HG03103 (cell line): Measurements from ENCODE around the gene SPSB2.
"Not testable (repeated sequence)": the region's sequence is repeated elsewhere in the genome, so short reads cannot be mapped to it uniquely, and the experiment has no call there.

ENCODE experiments used
- ATAC-seq: cut with Tn5 transposase; IDR thresholded peaks from one replicate; pipeline ENCODE4 v1.9.1; 2021; ENCODE audit warnings: low read depth; ENCODE audit not compliant: unreplicated experiment

Gene SPSB2

DNA sequence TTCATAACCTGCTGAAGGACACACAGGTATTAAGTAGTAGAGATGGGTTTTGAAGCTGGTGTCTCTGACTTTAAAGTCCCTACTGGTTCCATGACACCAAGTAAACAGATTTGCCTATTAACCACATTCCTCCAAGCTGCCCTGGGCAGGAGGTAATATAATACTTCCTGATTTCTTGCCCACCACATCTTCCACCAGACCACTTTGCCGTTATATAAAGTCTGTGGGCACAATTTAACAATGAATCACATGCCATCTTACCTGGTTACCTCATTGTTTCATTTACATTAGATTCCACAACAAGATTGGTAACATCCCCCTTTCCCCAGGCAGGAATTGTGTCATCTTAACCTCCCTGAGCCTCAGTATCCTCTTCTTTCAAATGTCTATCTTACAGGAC lies 30.6 kb upstream of the SPSB2 start:
- no peak for ATAC-seq

GRCh38 chr12:6902448-6902847 lies 29.3 kb upstream of the SPSB2 start:
- no peak for ATAC-seq

DNA sequence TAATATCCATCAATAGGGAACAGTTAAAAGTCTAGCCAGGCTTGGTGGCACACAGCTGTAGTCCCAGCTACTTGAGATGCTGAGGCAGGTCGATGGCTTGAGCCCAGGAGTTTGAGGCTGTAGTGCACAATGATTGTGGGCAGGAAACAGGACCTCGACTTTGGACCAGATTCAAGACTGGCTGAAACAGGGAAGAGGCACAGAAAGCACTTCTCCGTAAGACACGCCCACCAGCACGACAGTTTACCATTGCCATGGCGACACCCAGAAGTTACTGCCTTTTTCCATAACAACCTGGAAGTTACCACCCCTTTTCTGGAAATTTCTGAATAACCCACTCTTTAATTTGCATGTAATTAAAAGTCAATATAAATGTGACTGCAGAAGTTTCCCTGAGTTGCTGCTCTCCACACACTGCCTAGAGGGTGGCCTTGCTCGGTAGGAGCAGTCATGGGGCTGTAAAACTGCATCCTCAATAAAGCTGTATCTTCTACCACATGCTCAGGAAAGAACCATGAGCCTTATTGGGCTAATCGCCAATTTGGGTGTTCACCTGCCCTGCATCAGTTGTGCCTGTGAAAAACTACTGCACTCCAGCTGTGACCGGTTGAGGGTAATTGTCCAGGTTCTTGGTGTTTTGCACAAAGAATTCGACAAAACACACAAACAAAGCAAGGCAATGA lies 26.9 kb upstream of the SPSB2 start:
- no peak for ATAC-seq

DNA sequence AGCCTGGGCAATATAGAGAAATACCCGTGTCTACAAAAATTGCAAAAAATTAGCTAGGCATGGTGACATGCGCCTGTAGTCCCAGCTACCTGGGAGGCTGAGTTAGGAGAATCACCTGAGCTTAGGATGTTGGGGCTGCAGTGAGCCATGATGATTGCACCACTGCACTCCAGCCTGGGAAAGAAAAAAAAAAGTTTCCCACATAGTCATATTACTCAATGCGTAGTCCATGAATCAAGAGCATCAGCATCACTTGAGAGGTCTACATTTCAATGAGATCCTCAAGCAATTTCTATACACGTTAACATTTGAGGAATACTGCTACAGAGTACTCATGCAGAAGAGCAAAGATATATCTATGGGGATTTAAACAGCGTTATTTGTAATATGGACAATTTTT lies 26.3 kb upstream of the SPSB2 start:
- ATAC-seq = no peak

DNA sequence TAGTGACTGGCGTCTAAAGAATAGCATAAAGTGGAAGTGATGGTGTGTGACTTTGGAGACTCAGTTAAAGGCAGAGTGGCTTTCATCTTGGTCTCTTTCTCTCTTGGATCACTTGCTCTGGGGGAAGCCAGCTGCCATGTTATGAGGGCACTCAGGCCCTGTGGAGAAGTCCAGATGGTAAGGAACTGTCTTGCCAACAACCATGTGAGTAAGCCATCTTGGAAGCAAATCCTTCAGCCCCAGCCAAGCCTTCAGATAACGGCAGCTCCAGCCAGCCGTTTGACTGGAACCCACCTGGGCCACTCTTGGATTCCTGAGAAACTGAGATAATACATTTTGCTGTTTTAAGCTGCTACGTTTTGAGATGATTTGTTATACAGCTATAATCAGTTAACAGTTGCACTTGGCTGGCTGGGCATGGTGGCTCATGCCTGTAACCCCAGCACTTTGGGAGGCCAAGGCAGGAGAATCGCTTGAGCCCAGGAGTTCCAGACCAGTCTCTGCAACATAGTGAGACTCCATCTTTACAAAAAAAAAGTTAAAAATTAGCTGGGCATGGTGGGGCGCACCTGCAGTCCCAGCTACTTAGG lies 23.8 kb upstream of the SPSB2 start:
- no peak for ATAC-seq

DNA sequence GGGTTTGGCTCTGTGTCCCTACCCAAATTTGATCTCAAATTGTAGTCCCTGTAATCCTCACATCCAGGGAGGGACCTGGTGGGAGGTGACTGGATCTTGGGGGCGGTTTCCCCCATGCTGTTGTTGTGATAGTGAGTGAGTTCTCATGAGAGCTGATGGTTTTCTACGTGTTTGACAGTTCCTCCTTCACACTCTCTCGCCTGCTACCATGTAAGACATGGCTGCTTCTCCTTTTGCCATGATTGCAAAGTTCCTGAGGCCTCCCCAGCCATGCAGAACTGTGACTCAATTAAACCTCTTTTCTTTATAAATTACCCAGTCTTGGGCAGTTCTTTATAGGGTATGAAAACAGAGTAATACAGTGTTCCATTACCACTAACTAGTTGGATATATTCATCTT lies 21.2 kb upstream of the SPSB2 start:
- ATAC-seq = no peak

DNA sequence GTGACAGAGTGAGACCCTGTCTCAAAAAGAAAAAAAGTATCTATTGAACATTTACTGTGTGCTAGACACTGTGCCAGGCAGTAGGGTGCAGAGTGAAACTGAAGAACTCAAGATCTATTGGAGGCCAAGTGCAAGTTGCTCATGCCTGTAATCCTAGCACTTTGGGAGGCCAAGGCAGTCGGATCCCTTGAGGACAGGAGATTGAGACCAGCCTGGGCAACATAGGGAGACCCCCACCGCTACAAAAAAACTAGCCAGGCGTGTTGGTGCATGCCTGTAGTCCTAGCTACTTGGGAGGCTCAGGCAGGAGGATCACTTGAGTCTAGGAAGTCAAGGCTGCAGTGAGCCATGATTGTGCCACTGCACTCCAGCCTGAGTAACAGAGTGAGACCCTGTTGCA lies 19.6 kb upstream of the SPSB2 start:
- ATAC-seq = not testable (repeated sequence)

DNA sequence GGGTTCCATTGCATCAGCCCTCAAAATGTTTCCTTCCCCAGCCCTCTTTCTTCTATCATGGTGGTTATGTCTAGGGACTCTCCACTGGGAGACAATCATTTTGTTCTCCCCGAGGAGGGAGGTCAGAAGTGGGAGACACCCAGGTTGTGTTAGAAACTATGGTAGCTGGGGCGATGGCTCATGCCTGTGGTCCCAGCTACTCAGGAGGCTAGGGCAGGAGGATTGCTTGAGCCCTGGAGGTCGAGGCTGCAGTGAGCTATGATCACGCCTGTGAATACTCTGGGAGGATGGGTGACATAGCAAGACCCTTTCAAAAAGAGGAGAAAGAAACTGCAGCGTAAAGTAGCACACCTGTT lies 18.5 kb upstream of the SPSB2 start:
- no peak for ATAC-seq

DNA sequence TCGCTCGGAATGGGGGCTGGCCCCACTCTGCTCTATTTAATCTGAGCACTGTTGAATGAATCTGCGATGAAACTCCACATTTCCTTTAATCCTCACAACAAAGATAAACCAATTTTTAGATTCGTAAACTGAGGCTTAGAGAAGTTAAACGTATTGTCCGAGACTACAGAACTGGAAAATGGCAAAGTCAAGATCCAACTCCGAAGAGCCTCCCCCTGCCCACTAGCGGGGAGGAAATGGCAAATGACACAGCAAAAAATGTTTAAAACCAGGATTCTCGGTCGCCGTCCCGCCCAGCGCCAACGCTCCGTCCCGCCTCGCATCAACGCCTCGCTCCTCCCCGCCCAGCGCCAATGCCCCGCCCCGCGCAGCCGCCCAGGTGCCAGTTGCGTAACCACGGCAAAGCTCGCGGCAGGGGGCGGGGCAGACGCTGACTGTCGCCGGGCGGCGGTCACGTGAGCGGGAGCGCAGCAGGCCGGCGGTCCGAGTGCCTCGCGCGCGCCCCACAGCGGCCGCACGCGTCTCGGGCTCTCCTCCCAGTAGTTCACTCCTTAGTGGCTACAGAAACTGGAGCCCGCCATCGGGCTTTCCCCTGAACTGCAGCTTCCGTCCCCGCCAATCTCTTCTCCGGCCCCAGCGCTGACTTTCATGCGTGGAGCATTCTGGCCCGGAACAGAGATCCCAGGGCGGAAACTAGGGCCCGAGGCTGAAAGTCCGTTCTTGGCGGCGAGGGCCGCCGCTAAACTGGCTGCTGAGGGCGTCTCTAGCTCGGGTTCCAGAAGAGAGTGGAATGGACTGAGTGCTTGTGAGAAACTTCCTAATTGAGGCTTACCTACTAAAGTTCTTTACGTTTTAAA lies 17.9 kb upstream of the SPSB2 start:
- peak; percentile 88 for ATAC-seq

GRCh38 chr12:6889775-6890573 lies 16.9 kb upstream of the SPSB2 start:
- not testable (repeated sequence) for ATAC-seq

DNA sequence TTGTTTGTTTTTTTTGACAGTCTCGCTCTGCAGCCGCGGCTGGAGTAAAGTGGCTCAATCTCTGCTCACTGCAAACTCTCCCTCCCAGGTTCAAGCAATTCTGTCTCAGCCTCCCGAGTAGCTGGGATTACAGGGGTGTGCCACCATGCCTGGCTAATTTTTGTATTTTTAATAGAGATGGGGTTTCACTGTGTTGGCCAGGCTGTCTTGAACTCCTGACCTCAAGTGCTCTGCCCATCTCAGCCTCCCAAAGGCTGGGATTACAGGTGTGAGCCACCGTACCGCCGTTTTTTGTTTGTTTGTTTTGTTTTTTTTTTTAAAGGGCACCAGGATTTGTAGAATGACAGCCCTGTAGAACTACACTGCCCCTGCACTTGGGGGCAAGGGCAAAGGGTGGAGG lies 15.7 kb upstream of the SPSB2 start:
- ATAC-seq = not testable (repeated sequence)

GRCh38 chr12:6888360-6888759 lies 15.3 kb upstream of the SPSB2 start:
- ATAC-seq = no peak

GRCh38 chr12:6887460-6887859 lies 14.4 kb upstream of the SPSB2 start:
- ATAC-seq = no peak

GRCh38 chr12:6886206-6886999 lies 13.3 kb upstream of the SPSB2 start:
- not testable (repeated sequence) for ATAC-seq

GRCh38 chr12:6884539-6884938 lies 11.4 kb upstream of the SPSB2 start:
- no peak for ATAC-seq

DNA sequence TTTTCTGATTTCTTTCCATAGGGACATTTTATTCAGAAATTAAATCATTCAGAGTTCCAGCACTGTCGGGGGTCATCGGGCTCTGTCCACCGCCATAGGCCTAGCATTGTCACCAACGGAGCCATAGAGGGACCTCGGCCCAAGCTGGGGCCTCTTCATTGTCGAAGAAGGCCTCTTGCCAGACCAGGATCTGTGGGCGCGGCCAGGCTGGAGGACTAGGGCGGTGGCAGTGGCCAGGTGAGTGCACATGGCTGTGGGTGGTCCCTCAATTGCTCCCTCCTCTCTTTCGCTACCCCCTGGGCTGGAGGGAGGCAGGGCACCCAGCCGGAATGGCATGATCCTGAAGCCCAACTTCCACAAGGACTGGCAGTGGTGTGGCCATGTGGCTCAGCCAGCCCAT lies 10.6 kb upstream of the SPSB2 start:
- ATAC-seq = no peak

DNA sequence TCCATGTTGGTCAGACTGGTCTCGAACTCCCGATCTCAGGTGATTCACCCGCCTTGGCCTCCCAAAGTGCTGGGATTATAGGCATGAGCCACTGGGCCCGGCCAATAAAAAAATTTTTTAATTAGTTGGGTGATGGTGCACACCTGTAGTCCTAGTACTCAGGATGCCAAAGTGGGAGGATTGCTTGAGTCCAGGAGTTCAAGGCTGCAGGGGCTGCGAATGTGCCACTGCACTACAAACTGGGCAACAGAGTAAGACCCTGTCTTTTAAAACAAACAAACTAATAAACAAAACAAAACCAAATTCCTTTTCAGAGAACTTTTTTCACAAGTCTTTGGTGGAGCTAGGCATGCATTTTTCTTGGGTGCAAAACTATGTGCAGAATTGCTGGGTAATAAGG lies 10.1 kb upstream of the SPSB2 start:
- no peak for ATAC-seq

GRCh38 chr12:6879824-6880223 lies 6.7 kb upstream of the SPSB2 start:
- not testable (repeated sequence) for ATAC-seq

DNA sequence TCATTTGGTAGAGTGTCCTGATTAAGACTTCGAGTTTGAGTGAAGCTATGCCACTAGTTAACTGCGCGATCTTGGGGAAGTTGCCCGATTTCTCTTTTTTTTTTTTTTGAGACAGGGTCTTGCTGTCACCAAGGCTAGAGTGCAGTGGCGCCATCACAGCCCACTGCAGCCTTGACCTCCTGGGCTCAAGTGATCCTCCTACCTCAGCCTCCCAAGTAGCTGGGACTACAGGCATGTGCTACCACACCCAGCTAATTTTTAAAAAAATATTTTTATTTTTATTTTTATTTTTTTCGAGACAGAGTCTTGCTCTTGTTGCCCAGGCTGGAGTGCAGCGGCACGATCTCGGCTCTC lies 889 bp upstream of the SPSB2 start:
- ATAC-seq = not testable (repeated sequence)
